SHP77 treated with DMSO at 0.1 percent for 48 hours (cell line): Measurements from ENCODE around the gene ZBED3.
"Not testable (repeated sequence)": the region's sequence is repeated elsewhere in the genome, so short reads cannot be mapped to it uniquely, and the experiment has no call there.

ENCODE experiments used
- DNase-seq: peaks from one replicate; lab custom pipeline; 2025; lab: John Stamatoyannopoulos, UW

Gene ZBED3, protein sequence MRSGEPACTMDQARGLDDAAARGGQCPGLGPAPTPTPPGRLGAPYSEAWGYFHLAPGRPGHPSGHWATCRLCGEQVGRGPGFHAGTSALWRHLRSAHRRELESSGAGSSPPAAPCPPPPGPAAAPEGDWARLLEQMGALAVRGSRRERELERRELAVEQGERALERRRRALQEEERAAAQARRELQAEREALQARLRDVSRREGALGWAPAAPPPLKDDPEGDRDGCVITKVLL

GRCh38 chr5:77086689-77087483 lies at the start of gene ZBED3:
ZBED3 (minus strand) TSS chr5:77087285; CDS start chr5:77077878, 9,407 bp downstream.
- DNase-seq = peak; percentile 51

GRCh38 chr5:77133061-77133758 lies 46.1 kb upstream of the ZBED3 start:
- peak; percentile 8 for DNase-seq

GRCh38 chr5:77131361-77131760 lies 44.3 kb upstream of the ZBED3 start:
- DNase-seq = no peak

GRCh38 chr5:77129391-77129990 lies 42.4 kb upstream of the ZBED3 start:
- no peak for DNase-seq

DNA sequence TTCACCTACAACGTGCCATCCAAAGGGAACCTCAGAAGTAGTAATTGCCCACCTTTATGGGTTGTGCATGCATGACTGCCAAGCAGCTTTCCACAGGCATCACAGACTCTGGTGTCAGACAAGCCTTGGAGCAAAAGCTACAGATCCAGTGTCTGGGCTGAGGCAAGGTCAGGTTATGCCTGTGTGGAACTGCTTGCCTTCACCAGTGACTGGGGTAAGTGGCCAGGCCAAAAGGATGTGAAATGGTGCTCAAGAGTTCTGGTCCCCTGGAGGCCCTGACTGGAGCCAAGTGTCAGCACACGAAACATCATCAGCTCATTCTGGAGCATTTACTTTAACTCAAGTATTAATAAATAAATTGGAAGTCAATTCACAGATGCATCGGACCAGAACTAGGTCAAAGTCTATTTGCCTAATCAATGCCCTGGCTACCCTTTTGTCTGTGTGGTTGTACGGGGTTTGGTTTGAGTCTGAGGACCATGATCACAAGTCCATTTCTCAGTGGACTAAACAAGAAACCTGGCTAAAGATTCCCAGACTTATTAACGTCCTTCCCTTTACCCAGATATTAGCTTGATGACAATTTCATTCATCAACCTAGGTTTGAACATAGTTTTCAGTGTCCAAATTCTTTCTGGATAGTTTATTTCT lies 41.5 kb upstream of the ZBED3 start:
- no peak for DNase-seq

GRCh38 chr5:77123057-77123456 lies 36.0 kb upstream of the ZBED3 start:
- DNase-seq = no peak

GRCh38 chr5:77120706-77121105 lies 33.6 kb upstream of the ZBED3 start:
- no peak for DNase-seq

DNA sequence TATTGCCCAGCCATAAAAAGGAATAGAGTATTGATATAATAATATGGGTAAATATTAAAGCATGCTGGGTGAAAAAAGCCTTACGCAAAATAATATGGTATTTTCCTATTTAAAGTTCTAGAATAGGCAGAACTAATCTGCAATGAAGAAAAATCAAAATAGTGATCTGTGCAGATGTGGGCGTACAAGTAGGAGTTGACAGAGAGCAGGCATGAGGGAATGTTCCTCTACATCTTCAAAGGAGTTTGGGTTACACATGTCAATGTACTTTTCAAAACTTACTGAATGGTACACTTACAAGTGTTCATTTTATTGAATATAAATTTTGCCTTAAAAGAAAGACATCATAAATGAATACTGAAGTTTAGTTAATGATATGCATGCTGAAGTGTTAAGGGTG lies 33.0 kb upstream of the ZBED3 start:
- no peak for DNase-seq

GRCh38 chr5:77117161-77117560 lies 30.1 kb upstream of the ZBED3 start:
- no peak for DNase-seq

- DNase-seq = not testable (repeated sequence)
These were observed 19.9 kb upstream of the ZBED3 start for GRCh38 chr5:77107035-77107434.

DNA sequence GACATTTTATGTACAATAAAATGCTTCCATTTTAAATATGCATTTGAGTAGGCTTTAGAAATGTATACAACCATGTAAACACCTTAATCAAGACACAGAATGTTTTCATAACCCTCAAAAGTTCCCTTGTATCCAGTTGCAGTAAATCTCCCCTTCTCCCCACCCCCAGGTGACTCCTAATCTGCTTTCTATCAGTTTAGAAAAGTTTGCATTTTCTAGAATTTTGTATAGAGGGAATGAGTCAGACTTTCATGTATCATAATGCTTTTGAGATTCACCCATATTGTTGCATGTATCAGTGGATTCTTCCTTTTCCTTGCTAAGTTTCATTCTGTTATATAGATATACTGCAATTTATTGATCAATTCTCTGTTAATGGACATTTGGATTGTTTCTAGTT lies 17.7 kb upstream of the ZBED3 start:
- no peak for DNase-seq

- DNase-seq = no peak
These were observed 16.4 kb upstream of the ZBED3 start for GRCh38 chr5:77103457-77103856.

- DNase-seq = no peak
These were observed 15.5 kb upstream of the ZBED3 start for GRCh38 chr5:77102549-77102948.

- DNase-seq = no peak
These were observed 14.2 kb upstream of the ZBED3 start for GRCh38 chr5:77101298-77101697.

DNA sequence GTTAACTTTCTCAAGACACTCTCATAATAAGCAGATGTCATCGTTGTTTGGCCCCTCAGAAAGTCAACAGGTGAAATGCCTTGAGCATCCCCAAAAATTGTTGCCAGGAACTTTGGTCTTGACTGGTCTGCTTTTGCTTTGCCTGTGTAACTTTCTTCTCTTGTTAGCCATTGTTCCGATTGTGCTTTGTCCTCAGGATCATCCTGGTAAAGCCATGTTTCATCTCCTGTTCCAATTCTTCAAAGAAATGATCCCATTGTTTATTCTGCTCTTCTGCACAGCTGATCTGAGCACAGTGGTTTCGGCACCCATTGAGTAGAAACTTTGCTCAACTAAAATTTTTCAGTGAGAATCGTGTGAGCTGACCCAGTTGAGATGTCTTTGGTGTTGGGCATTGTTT lies 8.1 kb upstream of the ZBED3 start:
- no peak for DNase-seq

- no peak for DNase-seq
These were observed 588 bp upstream of the ZBED3 start for GRCh38 chr5:77087484-77088261.

- no peak for DNase-seq
These were observed 757 bp downstream of the ZBED3 start for GRCh38 chr5:77086368-77086688.

GRCh38 chr5:77083088-77083487 lies 4.0 kb downstream of the ZBED3 start:
- DNase-seq = no peak

- DNase-seq = no peak
These were observed 4.8 kb downstream of the ZBED3 start for GRCh38 chr5:77082280-77082679.

DNA sequence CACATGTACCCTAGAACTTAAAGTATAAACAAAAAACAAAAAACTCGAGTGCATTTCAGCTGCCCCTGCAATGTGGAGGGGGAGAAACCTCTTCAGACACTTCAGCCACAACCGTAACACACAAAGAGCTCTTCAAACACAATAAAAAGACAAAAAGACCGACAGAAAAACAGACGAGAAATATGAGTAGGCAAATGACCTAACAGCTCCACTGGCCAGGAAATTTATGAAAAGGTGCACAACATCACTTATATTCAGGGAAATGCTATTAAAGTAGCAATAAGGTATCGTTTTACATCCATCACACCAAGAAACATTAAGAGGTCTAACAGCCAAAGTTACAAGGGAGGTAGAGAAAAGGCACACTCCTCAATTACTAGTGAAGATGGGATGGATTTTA lies 6.2 kb downstream of the ZBED3 start:
- no peak for DNase-seq

DNA sequence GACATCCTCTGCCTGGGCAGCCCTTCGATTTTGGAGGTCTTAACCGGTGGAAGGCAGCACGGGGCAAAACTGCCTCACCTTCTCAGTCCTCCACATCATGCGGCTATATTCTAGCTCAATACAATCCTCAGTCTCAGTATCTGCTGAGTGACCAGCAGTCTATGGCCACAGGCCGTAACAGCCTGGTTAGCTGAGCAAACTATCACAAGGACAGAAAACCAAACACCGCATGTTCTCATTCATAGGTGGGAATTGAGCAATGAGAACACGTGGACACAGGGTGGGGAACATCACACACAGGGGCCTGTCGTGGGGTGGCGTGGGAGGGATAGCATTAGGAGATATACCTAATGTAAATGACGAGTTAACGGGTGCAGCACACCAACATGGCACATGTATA lies 6.6 kb downstream of the ZBED3 start:
- DNase-seq = not testable (repeated sequence)

- no peak for DNase-seq
These were observed 9.3 kb downstream of the ZBED3 start for GRCh38 chr5:77077829-77078176.
